Measurements from ENCODE around the gene SLC22A7. TPM values are rescaled to one million over a fixed set of nuclear protein-coding genes. Genes with fewer than 3 reads are reported as not detected.

SLC22A7 gene
- total and polyA plus RNA-seq, 2 of the 8 experiments (the other 6 are each of a cell fraction or from before 2014, with no cell fraction given), result not detected

DNA sequence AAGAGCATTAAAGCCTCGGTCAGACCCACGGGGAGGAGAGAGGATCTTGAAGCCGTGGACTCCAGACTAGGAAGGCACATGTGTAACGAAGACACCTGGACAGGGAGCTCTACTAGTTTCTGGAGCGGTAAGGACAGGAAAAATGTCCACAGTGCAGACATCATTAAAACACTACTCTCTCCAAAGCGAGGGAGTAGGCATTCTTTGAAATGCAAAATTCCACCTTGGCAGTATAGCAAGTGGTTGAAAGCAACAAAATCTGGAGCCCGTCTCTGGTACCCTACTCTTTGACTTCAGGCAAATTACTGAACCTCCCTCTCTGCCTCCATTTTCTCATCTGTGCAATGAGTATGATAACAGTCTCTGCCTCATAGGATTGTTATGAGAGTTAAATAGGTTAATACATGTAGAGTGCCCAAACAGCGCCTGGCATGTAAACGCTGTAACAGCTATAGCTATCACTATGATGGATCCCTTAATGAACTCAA, 11.0 kb downstream of the SLC22A7 start:
- peak overlapping the region; percentile 88; the same call in 1 of the 2 replicates for H2BK15ac ChIP-seq (ENCODE audit: low read length)
- no peak overlapping the region for H3K4ac ChIP-seq (replicated peaks; ENCODE audit: insufficient read length, low read depth, low read length)
- 0 out of 7 replicates have a peak, but pooled peaks cover 0 to 2% (median 0%) of the 10 kb centered on the region in 4 experiments for H3K27me3 ChIP-seq (replicated peaks in 1 of 4; ENCODE audit: control insufficient read depth in 3 of 4, extremely low read depth in 1 of 4, insufficient read depth in 3 of 4, low read length in 3 of 4)
- POLR2A ChIA-PET (ENCODE audit: partially characterized antibody), result interaction anchor here (0.8 to 2.9 kb wide), 8 partner anchors 9 to 255 kb away, joined by 3 to 45 read pairs (median 4); partner anchors contain the start of genes CUL7 and SLC22A7
- H2BK12ac ChIP-seq (ENCODE audit: low read depth, low read length), result peak overlapping the region; percentile 64; the same call in 1 of the 2 replicates
- H2BK5ac ChIP-seq (ENCODE audit: low read depth, low read length), result peak overlapping the region; percentile 32; the same call in 1 of the 2 replicates
- peaks cover 9 to 15% (median 10%) of the 10 kb centered on the region in 4 experiments for H3K4me1 ChIP-seq (replicated peaks in 1 of 4; ENCODE audit: control insufficient read depth in 3 of 4, insufficient read depth in 4 of 4, low read length in 3 of 4)
- H3K23me2 ChIP-seq (ENCODE audit: low read depth, low read length), result peaks cover 8% of the 10 kb centered on the region
- H3K79me2 ChIP-seq (ENCODE audit: control insufficient read depth in 1 of 2, insufficient read depth in 2 of 2, low read length in 2 of 2), result no peaks in the 10 kb centered on the region
- no peaks in the 10 kb centered on the region for H4K20me1 ChIP-seq (replicated peaks in 1 of 2; ENCODE audit: control insufficient read depth in 1 of 2, insufficient read depth in 2 of 2, low read length in 2 of 2)
- no peak for FAIRE-seq
- H4K91ac ChIP-seq (replicated peaks; ENCODE audit: insufficient read length, low read length), result peak overlapping the region; percentile 58
- 27% methylated on average over 9 of the region's 9 CpGs; no CpG with 5 or more reads in 1 of the 2 experiments for WGBS, 2 experiments (ENCODE audit: extremely low coverage in 1 of 2, insufficient coverage in 1 of 2, insufficient read length in 1 of 2, insufficient replicate concordance in 2 of 2, low coverage in 1 of 2, low lambda C conversion rate in 2 of 2, missing lambda C conversion rate in 1 of 2)
- H3K4me3 ChIP-seq (ENCODE audit: extremely low read depth in 1 of 4, insufficient read depth in 2 of 4, low read depth in 3 of 4, low read length in 4 of 4), result peak overlapping the region; percentile 51 to 74 (median 66); a peak in 7 of 8 replicates
- no peak overlapping the region for H3K14ac ChIP-seq (ENCODE audit: insufficient read length)
- no peak for DNase-seq (ENCODE audit: low read depth in 1 of 2, low spot score in 2 of 2)
- no peak overlapping the region for H3K23ac ChIP-seq (ENCODE audit: insufficient read length)
- no peaks in the 10 kb centered on the region for H3K9me3 ChIP-seq (ENCODE audit: insufficient read depth in 2 of 2, low read depth in 1 of 2, low read length in 1 of 2)
- 0 out of 2 replicates have a peak overlapping the region, but pooled peaks have one; percentile 79 for H4K8ac ChIP-seq (ENCODE audit: extremely low read depth, insufficient read depth, low read length)
- H3K27ac ChIP-seq (ENCODE audit: low read depth, low read length), result no peak overlapping the region
- peak overlapping the region; percentile 90 to 92 for H3K4me2 ChIP-seq (ENCODE audit: insufficient read depth in 1 of 2, low read depth in 2 of 2, low read length in 2 of 2)
- H2BK120ac ChIP-seq (replicated peaks; ENCODE audit: low read depth, low read length), result peak overlapping the region; percentile 40
- TF ChIP-seq KDM4A (IDR thresholded peaks at IDR 0.05; ENCODE audit: low read depth, low read length, severe bottlenecking) (peak; percentile 13), YY1 (IDR thresholded peaks at IDR 0.05; ENCODE audit: low read depth, low read length) (0 out of 2 replicates have a peak, but pooled peaks have one; percentile 2), TAF1 (IDR thresholded peaks at IDR 0.05; ENCODE audit: low read depth, low read length) (peak; percentile 8; the same call in 1 of the 2 replicates), PHF8 (conservative IDR thresholded peaks at IDR 0.05; ENCODE audit: low read depth, low read length) (peak; percentile 21; the same call in 1 of the 2 replicates), KDM1A (IDR thresholded peaks at IDR 0.05; ENCODE audit: borderline replicate concordance, low read length) (no peak)
- TF ChIP-seq, protein P1, sequence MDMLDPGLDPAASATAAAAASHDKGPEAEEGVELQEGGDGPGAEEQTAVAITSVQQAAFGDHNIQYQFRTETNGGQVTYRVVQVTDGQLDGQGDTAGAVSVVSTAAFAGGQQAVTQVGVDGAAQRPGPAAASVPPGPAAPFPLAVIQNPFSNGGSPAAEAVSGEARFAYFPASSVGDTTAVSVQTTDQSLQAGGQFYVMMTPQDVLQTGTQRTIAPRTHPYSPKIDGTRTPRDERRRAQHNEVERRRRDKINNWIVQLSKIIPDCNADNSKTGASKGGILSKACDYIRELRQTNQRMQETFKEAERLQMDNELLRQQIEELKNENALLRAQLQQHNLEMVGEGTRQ (IDR thresholded peaks at IDR 0.05; ENCODE audit: low read length), result no peak
- peak overlapping the region in 3 of 4 experiments; percentile 50 to 79 (median 51); a peak in 5 of 7 replicates for H3K9ac ChIP-seq (replicated peaks in 1 of 4; ENCODE audit: extremely low read depth in 1 of 4, low read depth in 3 of 4, low read length in 3 of 4)
- H2BK20ac ChIP-seq (ENCODE audit: low read length), result no peak overlapping the region
- CTCF ChIA-PET (ENCODE audit: partially characterized antibody), result interaction anchor here (0.9 to 5.4 kb wide), 23 partner anchors 9 to 201 kb away, joined by 3 to 27 read pairs (median 6); partner anchors contain the start of genes LRRC73, SLC22A7 and ZNF318
- H3K36me3 ChIP-seq (ENCODE audit: control insufficient read depth in 2 of 4, insufficient read depth in 4 of 4, low read length in 3 of 4), result peaks cover 0 to 5% (median 3%) of the 10 kb centered on the region in 4 experiments; a peak in 2 of 8 replicates
- H2AFZ ChIP-seq (ENCODE audit: low read length), result peak overlapping the region; percentile 99
- H3K56ac ChIP-seq (replicated peaks; ENCODE audit: insufficient read length, low read depth, low read length), result no peak overlapping the region
- no peaks in the 10 kb centered on the region for H3K79me1 ChIP-seq (ENCODE audit: low read depth, low read length)
- no peak overlapping the region for H2AK5ac ChIP-seq (ENCODE audit: low read depth, low read length)
- H3K18ac ChIP-seq (ENCODE audit: extremely low read depth, low read length), result peak overlapping the region; percentile 76; the same call in 1 of the 2 replicates
- peak overlapping the region; percentile 38 for H4K5ac ChIP-seq (ENCODE audit: insufficient read length, low read depth, low read length)
